Epithelial cell of proximal tubule (primary cell): Measurements from ENCODE around the gene DPP10. TPM values are rescaled to one million over a fixed set of nuclear protein-coding genes. Genes with fewer than 3 reads are reported as not detected.
"Not testable (repeated sequence)": the region's sequence is repeated elsewhere in the genome, so short reads cannot be mapped to it uniquely, and the experiment has no call there.

ENCODE experiments used
- DNase-seq: peaks from one replicate; pipeline ENCODE4 v3.0.0-alpha.2; 2011; ENCODE audit warnings: low read depth
- H3K4me3 ChIP-seq: 2 replicates; pipeline ENCODE4 v1.5.1; 2011; ENCODE audit warnings: low read depth, mild to moderate bottlenecking, low read length
- total RNA-seq: library from RNA; depleted of rRNA; stranded (reverse); fragments of >200 nt; gene quantifications from 2 replicates; pipeline ENCODE4 v1.2.3, GENCODE V29; 2015
- TF ChIP-seq, protein P1 (sequence below): conservative IDR thresholded peaks from 2 replicates; pipeline ENCODE4 v1.5.1; 2012; ENCODE audit warnings: low read depth, mild to moderate bottlenecking, low read length

Gene DPP10
- total RNA-seq, 1 donor from 2014 or later: 0.06 TPM

DNA sequence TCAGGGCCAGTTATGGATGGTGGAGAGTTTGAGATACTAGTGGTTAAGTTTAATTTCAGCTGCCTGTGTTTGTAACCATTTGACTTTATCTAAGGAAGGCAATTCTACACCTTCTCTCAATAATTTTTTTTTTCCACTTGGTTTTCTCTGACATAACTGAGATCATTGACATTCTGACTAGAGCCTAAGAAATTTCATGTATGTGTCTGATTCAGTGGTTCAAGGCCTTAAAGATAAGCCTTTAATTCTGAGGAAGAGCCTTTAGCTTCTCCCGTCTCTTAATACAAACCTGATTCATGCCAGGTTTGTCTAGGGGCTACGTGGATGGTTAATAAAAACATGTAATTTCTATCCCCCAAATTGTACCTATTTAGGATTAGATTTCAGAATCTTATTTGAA, 971.4 kb downstream of the DPP10 start:
- H3K4me3 ChIP-seq: no peak overlapping the region
- TF ChIP-seq, protein P1, sequence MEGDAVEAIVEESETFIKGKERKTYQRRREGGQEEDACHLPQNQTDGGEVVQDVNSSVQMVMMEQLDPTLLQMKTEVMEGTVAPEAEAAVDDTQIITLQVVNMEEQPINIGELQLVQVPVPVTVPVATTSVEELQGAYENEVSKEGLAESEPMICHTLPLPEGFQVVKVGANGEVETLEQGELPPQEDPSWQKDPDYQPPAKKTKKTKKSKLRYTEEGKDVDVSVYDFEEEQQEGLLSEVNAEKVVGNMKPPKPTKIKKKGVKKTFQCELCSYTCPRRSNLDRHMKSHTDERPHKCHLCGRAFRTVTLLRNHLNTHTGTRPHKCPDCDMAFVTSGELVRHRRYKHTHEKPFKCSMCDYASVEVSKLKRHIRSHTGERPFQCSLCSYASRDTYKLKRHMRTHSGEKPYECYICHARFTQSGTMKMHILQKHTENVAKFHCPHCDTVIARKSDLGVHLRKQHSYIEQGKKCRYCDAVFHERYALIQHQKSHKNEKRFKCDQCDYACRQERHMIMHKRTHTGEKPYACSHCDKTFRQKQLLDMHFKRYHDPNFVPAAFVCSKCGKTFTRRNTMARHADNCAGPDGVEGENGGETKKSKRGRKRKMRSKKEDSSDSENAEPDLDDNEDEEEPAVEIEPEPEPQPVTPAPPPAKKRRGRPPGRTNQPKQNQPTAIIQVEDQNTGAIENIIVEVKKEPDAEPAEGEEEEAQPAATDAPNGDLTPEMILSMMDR: no peak
- no peak for DNase-seq

DNA sequence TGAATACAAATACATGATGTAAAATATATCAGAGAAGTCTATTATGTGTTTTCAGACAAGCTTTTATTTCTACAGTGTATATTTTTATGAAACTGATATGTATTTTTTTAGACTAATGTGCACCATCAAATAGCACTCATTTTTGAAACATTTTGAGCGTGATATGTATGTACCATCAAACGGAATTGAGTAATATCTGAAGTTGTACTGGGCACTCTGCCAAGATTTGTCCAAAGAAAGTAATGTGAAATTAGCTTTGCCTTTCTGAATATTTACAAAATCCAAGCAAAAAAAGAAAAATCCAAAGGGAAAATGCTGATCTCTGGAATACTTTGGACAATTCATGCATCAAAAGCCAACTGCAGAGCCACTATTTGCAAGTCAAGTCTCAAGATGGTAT, 972.0 kb downstream of the DPP10 start:
- TF ChIP-seq, protein P1: no peak
- no peak for DNase-seq
- H3K4me3 ChIP-seq: no peak overlapping the region

DNA sequence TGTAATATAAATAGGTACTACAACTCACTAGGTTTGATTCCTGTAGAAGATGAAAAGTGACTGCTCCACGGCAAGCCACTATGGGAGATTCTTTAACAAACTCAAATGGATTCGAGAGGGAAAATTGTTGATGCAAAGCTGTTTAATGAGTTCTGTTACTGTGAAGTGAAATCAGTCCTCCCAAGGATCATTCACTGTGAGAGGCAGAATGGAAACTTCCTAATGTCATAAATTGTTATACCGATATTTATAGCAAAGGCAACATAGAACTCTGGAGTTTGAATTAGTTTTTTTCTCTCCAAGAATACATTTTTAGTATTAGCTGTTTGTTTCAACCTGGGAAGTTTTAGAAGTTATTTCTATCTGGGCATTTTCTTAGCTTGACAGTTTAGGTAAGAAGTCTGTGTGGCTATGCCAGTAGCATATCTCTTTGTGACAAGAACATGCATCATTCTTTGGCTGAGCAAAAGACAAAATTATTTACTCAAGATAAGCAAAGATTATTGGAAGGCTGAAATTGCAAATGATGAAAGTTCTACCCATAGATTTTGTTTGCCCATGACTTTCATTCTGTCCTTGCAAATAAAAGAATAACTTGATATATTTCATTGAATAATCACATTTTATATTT, 979.7 kb downstream of the DPP10 start:
- DNase-seq: no peak
- TF ChIP-seq, protein P1: no peak
- H3K4me3 ChIP-seq: no peak overlapping the region

DNA sequence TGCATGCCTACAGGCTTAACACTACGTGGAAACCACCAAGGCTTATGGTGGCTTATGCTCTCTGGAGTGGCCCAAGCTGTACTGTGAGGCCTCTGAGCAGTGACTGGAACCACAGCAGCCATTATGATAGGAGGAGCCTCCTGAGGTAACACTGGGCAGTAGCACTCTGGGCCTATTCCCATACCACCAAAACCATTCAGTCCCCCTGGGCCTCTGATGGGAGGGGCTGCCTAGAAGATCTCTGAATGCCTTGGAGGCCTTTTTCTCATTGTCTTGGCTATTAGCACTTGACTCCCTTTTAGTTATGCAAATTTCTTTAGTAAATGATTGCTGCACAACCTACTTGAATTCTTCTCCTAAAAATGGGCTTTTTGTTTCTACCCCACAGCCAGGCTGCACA, 985.0 kb downstream of the DPP10 start:
- TF ChIP-seq, protein P1: no peak
- no peak overlapping the region for H3K4me3 ChIP-seq
- no peak for DNase-seq

DNA sequence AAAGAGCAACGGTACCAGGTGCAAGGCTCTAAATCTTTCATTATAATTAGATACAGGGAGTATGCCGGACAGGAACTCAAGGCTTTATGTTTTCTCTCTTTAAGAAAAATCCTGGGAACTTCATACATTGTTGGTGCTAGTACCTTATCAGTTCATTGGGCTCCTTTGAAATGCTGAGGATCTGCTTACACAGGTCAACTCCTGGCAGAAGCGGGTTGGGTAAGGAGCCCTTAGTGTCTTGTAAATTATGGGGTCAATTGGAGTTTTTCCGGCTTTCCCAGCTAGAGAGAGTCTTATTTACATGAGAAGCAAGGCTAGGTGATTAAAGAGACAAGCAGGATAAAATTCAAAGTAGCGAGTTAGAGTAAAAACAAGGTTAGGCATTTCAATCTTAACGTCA, 998.3 kb downstream of the DPP10 start:
- DNase-seq, H3K4me3 ChIP-seq: not testable (repeated sequence)

DNA sequence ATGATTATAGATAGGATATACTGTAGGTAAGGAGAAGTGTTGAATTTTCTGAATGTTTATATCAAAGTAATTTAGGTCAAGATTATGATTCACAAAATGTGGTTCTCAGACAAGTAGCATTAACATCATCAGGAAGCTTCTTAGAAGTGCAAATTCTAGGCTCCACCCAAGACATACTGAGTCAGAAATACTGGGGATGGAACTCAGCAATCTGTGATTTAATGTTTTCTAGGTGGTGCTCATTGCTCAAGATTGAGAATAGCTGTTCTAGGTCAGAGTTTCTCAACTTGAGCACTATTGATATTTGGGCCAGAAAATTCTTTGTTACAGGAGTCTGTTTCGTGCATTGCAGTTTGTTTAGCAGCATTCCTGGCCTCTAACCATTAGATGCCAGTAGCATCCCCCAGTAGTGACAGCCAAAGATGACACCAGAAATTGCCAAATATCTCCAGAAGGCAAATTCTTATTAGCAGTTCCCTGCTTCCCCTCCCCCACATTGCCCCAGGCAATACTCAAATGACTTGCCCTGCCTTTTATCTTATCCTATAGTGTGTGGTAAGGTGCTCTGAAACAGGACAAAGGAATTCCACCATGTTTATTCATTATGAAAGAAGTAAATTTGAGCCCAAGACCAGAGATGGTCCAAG, 1001.2 kb downstream of the DPP10 start:
- TF ChIP-seq, protein P1: no peak
- no peak for DNase-seq
- H3K4me3 ChIP-seq: no peak overlapping the region

DNA sequence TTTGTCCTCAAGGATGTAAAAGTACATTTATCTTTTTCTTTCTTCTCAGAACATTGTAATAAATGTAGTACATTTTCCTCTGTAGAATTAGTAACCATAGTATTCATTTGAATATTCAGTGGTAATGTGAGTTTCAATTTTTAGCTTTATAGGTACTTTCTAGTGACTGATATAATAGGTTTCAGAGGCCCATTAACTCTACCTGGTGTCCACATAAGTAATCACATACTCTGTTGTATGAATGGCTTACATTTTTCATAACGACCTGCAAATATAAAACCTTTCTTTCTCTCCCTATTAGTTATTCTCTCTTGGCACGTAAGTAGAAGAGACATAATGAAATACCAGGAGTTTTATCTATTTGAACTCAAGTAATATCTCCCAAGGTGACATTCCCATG, 1017.6 kb downstream of the DPP10 start:
- TF ChIP-seq, protein P1: no peak
- H3K4me3 ChIP-seq: no peak overlapping the region
- DNase-seq: no peak
